T-helper 2 cell treated with Interferon-gamma antibody and Interleukin-4, amounts not matched to agents 5 μg/mL and 100 μg/mL, for 36 hours (primary cell): Measurements from ENCODE around the gene ZNF267.
"Not testable (repeated sequence)": the region's sequence is repeated elsewhere in the genome, so short reads cannot be mapped to it uniquely, and the experiment has no call there.

Experiments used
- DNase-seq: peaks from one replicate; pipeline ENCODE4 v3.0.0; 2021; ENCODE audit warnings: low spot score
- H3K27ac Mint-ChIP-seq: one replicate; pipeline ENCODE4 v1.8.0; 2021; ENCODE audit warnings: mild to moderate bottlenecking, mixed read lengths
- H3K27me3 Mint-ChIP-seq: one replicate; pipeline ENCODE4 v1.8.0; 2021; ENCODE audit warnings: low read depth, mixed read lengths
- H3K36me3 Mint-ChIP-seq: one replicate; pipeline ENCODE4 v1.8.0; 2021; ENCODE audit warnings: low read depth, mixed read lengths
- H3K4me1 Mint-ChIP-seq: one replicate; pipeline ENCODE4 v1.8.0; 2021; ENCODE audit warnings: low read depth, mixed read lengths
- H3K4me3 Mint-ChIP-seq: one replicate; pipeline ENCODE4 v1.8.0; 2022; ENCODE audit warnings: mild to moderate bottlenecking, moderate library complexity, mixed read lengths
- H3K9me3 Mint-ChIP-seq: one replicate; pipeline ENCODE4 v1.8.0; 2021; ENCODE audit warnings: mixed read lengths

The ZNF267 gene

DNA sequence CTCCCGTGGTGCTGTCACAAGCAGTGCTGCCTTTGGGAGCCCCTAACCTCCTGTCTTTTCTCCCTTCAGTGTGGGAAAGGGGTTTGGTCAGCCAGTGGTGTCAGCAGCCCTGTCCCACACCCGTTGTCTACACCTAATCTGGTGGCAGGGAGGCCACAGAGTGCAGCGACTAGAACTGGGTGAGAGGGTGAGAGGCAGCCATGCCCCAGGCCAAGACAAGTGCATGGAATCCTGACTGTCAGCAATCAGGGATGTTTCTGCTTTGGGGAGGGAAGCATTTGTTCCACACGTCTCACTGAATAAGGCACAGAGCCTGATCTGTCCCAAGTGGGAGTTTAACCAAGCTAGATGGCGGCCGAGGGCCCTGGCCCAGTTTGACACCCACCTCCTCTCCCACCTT, 1.4 kb upstream of the ZNF267 start:
- Mint-ChIP-seq H3K36me3 (peaks cover 32% of the 10 kb centered on the region), H3K27ac (no peak overlapping the region), H3K4me1 (peaks cover 61% of the 10 kb centered on the region), H3K9me3 (no peaks in the 10 kb centered on the region), H3K4me3 (peak overlapping the region; percentile 99), H3K27me3 (peaks cover under 1% of the 10 kb centered on the region)
- DNase-seq, result no peak

DNA sequence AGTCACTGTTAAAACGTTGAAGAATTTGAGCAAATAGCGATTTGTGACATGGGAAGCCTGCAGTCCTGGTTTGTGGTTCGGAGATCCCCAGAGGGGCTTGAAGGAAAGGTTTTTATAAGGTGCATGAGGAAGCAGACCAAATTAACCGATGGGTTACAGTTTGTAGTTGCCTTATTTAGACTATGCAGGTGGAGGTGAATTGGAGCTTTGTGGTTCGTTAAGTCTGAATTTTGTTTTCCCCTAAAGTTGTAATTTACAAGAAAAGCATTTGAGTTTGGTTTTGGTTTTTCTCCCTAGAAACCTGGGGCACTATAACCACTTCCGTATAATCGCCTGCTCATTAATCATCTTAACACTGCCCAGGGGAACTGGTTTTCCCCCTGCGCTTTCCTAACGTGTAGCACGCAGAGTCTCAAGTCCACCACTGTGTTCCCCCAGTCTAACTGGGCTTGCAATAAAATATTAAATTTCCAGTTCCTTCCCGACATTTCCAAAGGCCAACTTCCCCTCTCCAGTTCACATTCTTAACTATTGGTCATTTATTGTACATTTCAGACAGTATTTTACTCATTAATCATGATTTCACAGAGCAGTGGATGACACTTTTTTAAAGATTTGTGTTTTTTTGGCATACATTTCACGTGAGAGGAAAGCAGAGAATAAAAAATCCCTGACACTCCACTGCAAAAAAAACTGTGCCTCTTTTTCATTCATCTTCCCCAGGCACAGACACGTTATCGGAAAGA, 932 bp downstream of the ZNF267 start:
- peaks cover 55% of the 10 kb centered on the region for H3K36me3 Mint-ChIP-seq
- peak overlapping the region; percentile 95 for H3K27ac Mint-ChIP-seq
- H3K27me3 Mint-ChIP-seq, result no peaks in the 10 kb centered on the region
- H3K4me1 Mint-ChIP-seq, result peaks cover 67% of the 10 kb centered on the region
- peak; percentile 40 for DNase-seq
- peak overlapping the region; percentile 99 for H3K4me3 Mint-ChIP-seq
- peaks cover 5% of the 10 kb centered on the region for H3K9me3 Mint-ChIP-seq

DNA sequence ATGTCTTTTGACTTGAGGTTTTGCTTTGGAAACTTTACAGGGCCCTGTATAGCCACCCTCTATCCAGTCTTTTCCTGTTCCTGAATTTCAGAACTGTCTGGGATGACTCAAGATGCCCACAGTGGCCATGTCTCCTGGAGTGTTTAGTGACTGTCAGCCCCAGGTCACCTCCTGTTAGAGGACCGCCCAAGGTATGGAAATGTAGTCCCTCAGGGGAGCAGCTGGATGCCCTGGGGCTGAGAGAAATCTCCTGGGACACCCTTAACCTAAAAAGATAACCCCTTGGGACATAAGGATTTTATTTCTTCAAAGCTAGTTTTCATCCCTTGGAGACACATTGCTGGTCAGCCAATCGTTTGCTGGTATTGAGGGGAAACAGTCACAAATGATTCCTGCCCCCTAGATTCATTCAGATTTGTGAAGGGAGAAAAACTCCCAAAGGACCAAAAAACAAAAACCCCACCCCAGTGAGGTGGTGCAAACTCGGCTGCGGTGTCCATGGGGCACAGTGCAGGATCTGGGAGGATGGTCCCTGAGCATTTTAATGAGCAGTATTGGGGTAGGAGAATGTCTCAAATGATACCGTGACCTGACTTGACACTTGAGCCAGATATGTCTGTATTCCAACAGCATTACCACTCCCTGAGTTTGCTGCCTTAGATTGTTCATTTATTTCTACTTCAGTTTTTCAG, 1.7 kb downstream of the ZNF267 start:
- peaks cover 10% of the 10 kb centered on the region for H3K9me3 Mint-ChIP-seq
- peaks cover 70% of the 10 kb centered on the region for H3K4me1 Mint-ChIP-seq
- peaks cover 62% of the 10 kb centered on the region for H3K36me3 Mint-ChIP-seq
- peak overlapping the region; percentile 99 for H3K4me3 Mint-ChIP-seq
- H3K27me3 Mint-ChIP-seq, result no peaks in the 10 kb centered on the region
- peak; percentile 16 for DNase-seq
- H3K27ac Mint-ChIP-seq, result peak overlapping the region; percentile 95

DNA sequence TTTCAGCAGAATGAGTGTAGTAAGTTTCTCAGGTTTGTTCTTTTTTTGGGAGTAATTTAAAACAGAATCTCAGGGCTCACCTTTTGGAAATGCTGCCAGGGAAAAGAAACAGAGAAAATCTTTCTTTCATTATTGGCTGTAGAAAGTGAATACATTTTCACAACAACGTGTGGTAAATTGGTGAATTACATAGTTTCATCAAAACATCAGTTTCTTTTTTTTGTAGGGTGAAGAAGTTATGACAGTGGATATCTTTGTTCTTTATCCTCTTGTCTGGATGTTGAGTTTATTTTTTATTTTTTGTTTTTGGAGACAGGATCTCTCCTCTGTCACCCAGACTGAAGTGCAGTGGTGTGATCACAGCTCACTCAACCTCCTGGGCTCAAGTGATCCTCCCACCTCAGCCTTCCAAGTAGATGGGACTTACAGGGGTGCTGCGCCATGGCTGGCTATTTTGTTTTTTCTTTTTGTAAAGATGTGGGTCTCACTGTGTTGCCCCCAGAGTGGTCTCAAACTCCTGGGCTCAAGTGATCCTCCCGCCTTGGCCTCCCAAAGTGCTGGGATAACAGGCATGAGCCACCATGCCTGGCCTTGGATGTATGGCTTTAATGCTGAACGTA, 2.4 kb downstream of the ZNF267 start:
- Mint-ChIP-seq H3K4me1 (peaks cover 68% of the 10 kb centered on the region), H3K9me3 (peaks cover 15% of the 10 kb centered on the region), H3K4me3 (peak overlapping the region; percentile 99), H3K27me3 (no peaks in the 10 kb centered on the region), H3K27ac (peak overlapping the region; percentile 95), H3K36me3 (peaks cover 70% of the 10 kb centered on the region)
- no peak for DNase-seq

DNA sequence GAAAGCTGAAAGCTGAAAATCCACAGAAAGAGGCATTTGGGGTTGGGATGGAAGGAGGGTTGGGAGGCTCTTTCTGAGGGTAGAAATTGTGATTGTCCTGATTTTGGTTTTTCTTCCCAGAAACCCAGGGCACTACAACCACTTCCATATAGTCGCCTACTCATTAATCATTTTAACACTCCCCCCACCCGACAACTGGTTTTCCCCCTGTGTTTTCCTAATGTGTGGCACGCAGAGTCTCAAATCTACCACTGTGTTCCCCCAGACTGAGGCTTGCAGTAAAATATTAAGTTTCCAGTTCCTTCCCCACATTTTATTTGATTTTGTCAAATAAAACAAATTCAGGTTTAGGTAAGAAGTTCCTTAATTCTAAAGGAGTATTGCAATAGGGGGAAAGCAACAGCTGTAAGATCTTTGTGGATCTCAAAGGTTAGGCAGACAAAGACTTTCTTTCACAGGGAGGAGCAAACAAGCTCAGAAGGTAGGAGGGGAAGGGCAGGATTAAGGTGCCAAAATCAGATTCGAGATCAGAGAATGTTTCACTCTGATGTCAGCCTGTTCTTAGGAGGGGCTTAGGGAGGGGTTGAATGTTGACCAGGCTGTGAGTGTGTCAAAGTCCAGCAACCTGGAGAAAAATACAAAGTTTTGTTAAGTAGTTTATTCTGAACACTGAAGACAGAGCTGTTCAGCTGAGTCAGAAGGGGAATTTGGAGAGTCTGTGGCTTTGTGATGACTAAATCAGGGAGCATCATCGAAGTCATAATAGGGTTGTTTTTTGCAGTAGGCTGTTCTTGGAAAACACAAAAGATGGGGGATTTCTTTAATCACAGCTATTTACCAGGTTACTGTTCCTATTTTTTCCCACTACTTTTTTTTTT, 3.6 kb downstream of the ZNF267 start:
- peak; percentile 81 for DNase-seq
- H3K4me1 Mint-ChIP-seq, result peaks cover 66% of the 10 kb centered on the region
- no peaks in the 10 kb centered on the region for H3K27me3 Mint-ChIP-seq
- H3K27ac Mint-ChIP-seq, result peak overlapping the region; percentile 95
- H3K9me3 Mint-ChIP-seq, result peaks cover 19% of the 10 kb centered on the region
- peak overlapping the region; percentile 99 for H3K4me3 Mint-ChIP-seq
- H3K36me3 Mint-ChIP-seq, result peaks cover 81% of the 10 kb centered on the region

DNA sequence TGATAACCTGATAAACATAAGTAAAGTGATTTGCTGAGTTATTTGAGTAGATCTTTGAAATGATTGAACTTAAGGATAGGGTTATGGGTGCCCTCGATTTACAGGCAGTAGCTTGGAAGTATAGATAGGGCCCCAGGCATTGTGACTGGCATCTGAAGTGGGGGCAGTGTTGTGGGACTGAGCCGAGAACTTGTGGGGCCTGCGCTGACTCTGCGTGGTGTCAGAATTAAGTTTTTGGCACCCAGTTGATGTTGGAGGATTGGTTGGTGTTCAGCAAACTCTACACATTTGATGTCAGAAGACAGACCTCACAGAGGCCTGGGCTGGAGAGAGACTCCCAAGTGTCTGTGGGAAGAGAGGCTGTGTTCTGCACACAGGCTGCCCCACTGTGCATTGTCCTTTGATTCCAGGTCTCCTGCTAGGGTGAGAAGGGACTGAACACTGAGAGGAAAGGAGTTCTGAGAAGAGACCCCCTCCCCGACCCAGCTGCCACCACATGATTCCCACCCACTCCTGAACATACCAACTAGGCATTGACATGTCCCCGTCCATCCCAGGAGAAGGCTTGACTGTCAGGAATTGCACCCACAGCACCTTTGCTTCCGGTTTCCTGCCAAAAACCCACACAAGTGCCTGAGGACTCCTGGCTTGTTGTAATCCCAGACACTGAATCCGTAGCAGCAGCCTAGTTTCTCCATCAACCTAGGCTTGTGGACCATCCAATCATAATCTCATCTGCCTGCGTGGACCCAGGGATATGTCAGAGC, 4.5 kb downstream of the ZNF267 start:
- no peak for DNase-seq
- Mint-ChIP-seq H3K27ac (peak overlapping the region; percentile 95), H3K36me3 (peaks cover 89% of the 10 kb centered on the region), H3K4me3 (peak overlapping the region; percentile 99), H3K9me3 (peaks cover 26% of the 10 kb centered on the region), H3K27me3 (no peaks in the 10 kb centered on the region), H3K4me1 (peaks cover 64% of the 10 kb centered on the region)

DNA sequence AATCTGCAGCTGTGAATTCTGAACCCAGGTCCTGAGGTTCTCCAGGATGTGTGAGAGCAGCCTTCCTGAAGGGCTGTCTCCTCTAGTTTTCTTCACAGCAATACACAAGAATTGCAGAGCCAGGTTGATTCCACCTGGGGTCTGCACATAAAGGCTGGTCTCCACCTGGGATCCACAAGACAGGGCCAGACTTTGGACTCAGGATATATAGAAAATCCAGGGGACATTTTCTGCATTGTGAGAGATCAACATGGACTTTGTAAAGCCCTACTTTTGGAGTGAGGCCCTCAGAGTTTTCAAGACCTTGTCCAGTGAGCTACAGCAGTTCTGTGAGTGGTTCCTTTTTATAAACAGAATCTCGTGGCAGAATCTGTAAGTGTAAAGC, 6.3 kb downstream of the ZNF267 start:
- DNase-seq, result no peak
- peak overlapping the region; percentile 73 for H3K27ac Mint-ChIP-seq
- H3K27me3 Mint-ChIP-seq, result no peaks in the 10 kb centered on the region
- peaks cover 35% of the 10 kb centered on the region for H3K9me3 Mint-ChIP-seq
- H3K36me3 Mint-ChIP-seq, result peaks cover 95% of the 10 kb centered on the region
- H3K4me1 Mint-ChIP-seq, result peaks cover 57% of the 10 kb centered on the region
- H3K4me3 Mint-ChIP-seq, result peak overlapping the region; percentile 41

DNA sequence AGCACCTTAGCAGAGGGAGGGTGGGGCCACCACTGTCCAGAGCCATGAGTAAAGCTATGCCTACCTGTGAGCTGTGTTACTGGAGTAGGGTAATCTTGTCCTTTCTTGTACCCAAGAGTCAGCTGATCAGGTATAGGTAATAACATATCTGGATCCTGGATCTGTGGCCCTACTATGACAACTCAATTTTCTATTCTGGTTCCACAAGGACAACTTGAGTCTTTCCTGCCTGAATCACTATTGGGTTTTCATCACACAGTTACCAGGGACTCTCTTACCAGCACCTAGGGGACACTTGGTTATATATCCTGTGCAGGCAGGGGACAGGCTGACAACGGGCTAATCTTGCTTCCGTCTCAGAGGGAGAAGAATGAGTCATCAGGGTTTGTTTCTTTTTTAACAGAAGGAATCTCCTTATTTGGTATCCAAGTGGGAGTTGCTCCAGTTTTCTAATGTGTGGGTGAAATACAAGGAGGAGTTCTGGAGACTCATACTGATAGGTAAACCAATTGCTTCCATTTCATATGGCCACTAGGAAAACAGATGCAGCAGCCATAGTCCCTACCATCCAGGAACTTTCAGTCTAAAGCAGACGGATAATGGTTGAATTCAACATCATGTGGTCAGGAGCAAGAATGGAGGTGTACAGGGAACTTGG, 6.8 kb downstream of the ZNF267 start:
- peaks cover 95% of the 10 kb centered on the region for H3K36me3 Mint-ChIP-seq
- peak; percentile 52 for DNase-seq
- peak overlapping the region; percentile 73 for H3K27ac Mint-ChIP-seq
- no peaks in the 10 kb centered on the region for H3K27me3 Mint-ChIP-seq
- H3K9me3 Mint-ChIP-seq, result peaks cover 40% of the 10 kb centered on the region
- H3K4me3 Mint-ChIP-seq, result peak overlapping the region; percentile 41
- peaks cover 56% of the 10 kb centered on the region for H3K4me1 Mint-ChIP-seq

DNA sequence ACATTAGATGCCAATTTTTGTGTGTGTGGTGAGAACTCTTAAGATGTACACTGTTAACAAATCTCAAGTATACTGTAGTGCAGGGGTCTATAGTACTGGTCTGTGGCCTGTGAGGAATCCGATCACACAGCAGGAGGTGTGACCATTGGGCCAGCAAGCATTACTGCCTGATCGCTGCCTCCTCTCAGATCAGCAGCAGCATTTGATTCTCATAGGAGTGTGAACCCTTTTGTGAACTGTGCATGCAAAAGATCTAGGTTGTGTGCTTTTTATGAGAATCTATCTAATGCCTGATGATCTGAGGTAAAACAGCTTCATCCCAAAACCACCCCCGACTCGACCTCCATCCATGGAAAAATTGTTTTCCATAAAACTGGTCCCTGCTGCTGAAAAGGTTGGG, 12.6 kb downstream of the ZNF267 start:
- Mint-ChIP-seq H3K4me3 (no peak overlapping the region), H3K27me3 (no peaks in the 10 kb centered on the region), H3K36me3 (peaks cover 96% of the 10 kb centered on the region), H3K27ac (no peak overlapping the region), H3K4me1 (peaks cover 16% of the 10 kb centered on the region), H3K9me3 (peaks cover 74% of the 10 kb centered on the region)
- no peak for DNase-seq

DNA sequence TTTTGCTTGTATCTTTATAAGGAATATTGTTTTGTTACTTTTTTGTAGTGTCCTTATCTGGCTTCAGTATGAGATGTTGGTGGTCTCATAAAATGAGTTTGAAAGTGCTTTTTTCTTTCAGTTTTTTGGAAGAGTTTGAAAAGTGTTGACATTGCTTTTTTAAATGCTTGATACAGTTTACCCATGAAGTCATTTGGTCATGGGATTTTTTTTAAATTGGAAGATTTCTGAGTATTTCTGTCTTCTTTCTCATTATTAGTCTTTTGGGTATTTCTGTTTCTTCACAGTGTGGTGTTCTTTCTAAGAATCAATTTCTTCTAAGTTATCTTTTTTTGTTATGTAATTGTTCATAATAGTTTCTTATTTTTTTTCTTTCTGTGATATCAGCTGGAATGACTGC, 15.1 kb downstream of the ZNF267 start:
- peak overlapping the region; percentile 62 for H3K27ac Mint-ChIP-seq
- peaks cover 99% of the 10 kb centered on the region for H3K36me3 Mint-ChIP-seq
- peaks cover 82% of the 10 kb centered on the region for H3K9me3 Mint-ChIP-seq
- no peaks in the 10 kb centered on the region for H3K27me3 Mint-ChIP-seq
- peaks cover 11% of the 10 kb centered on the region for H3K4me1 Mint-ChIP-seq
- no peak overlapping the region for H3K4me3 Mint-ChIP-seq
- no peak for DNase-seq

DNA sequence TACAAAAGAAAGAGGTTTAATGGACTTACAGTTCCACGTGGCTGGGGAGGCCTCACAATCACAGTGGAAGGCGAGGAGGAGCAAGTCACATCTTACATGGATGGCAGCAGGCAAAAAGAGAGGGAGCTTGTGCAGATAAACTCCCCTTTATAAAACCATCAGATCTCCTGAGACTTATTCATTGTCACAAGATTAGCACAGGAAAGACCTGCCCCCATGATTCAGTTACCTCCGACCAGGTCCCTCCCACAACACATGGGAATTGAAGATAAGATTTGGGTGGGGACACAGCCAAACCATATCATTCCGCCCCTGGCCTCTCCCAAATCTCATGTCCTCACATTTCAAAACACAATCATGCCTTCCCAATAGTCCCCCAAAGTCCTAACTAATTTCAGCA, 18.5 kb downstream of the ZNF267 start:
- H3K27me3 Mint-ChIP-seq, H3K27ac Mint-ChIP-seq, H3K4me3 Mint-ChIP-seq, DNase-seq: not testable (repeated sequence)
- Mint-ChIP-seq H3K36me3 (peaks cover 99% of the 10 kb centered on the region), H3K9me3 (peaks cover 87% of the 10 kb centered on the region), H3K4me1 (peaks cover 12% of the 10 kb centered on the region)

DNA sequence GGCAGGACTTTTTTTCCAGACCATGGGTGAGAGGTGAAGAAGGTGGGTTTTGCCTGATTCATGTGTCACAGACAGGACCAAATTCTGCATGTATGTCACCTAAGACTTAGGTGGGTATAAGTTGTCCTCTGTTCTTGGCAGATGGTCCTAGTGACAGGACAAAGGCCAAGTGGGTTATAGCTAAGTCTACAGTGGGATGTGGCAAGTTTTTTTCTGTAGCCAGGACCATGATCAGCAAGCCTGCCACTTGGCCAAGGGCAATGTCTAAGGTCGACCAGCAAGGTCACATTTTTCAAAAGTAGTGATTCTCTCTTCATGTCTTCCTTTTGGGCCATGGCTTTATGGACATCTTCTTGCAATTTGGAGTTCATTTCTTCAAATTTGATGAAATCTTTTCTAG, 20.2 kb downstream of the ZNF267 start:
- Mint-ChIP-seq H3K27me3 (no peaks in the 10 kb centered on the region), H3K4me3 (no peak overlapping the region), H3K9me3 (peaks cover 87% of the 10 kb centered on the region), H3K36me3 (peaks cover 99% of the 10 kb centered on the region), H3K4me1 (peaks cover 7% of the 10 kb centered on the region), H3K27ac (no peak overlapping the region)
- no peak for DNase-seq

DNA sequence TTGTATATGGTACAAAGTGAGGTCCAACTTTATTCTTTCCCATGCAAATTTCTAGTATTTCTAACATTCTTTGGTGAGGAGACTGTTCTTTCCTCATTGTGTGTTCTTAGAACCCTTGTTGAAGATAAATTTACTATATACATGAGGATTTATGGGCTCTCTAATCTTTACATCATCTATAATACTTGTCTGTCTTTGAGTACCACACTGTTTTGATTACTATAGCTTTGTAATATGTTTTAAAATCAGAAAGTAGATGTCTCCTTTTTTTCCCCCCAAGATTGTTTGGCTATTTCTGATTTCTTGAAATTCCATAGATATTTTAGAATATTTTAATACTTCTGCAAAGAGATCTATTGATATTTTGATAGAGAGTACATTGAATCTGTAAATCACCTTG, 23.7 kb downstream of the ZNF267 start:
- Mint-ChIP-seq H3K4me1 (peaks cover 7% of the 10 kb centered on the region), H3K4me3 (no peak overlapping the region), H3K27me3 (no peaks in the 10 kb centered on the region), H3K27ac (no peak overlapping the region), H3K9me3 (peaks cover 67% of the 10 kb centered on the region), H3K36me3 (peaks cover 86% of the 10 kb centered on the region)
- DNase-seq, result no peak
